T-helper 2 cell treated with Interferon-gamma antibody and Interleukin-4, amounts not matched to agents 100 ng/mL and 5 ng/mL, for 36 hours (primary cell): Measurements from ENCODE around the gene LMLN. TPM values are rescaled to one million over a fixed set of nuclear protein-coding genes. Genes with fewer than 3 reads are reported as not detected.
"Not testable (repeated sequence)": the region's sequence is repeated elsewhere in the genome, so short reads cannot be mapped to it uniquely, and the experiment has no call there.

Experiments used
- intact Hi-C: fragments of 100-400 bp; cut with micrococcal nuclease; formaldehyde crosslinking; loops from one replicate; pipeline ENCODE4 v1.15.1; 2023
- total RNA-seq: library from RNA; stranded (reverse); gene quantifications from 2 replicates; pipeline ENCODE4 v1.2.3, GENCODE V29; 2022

Gene LMLN
- total RNA-seq, 1 donor from 2014 or later = 1.9 TPM

GRCh38 chr3:197955892-197956477, 4.0 kb upstream of the LMLN start:
- intact Hi-C loops = loop anchor here (10.0 kb wide), 1 partner anchor 119 kb away; no protein-coding TSS in a partner anchor

DNA sequence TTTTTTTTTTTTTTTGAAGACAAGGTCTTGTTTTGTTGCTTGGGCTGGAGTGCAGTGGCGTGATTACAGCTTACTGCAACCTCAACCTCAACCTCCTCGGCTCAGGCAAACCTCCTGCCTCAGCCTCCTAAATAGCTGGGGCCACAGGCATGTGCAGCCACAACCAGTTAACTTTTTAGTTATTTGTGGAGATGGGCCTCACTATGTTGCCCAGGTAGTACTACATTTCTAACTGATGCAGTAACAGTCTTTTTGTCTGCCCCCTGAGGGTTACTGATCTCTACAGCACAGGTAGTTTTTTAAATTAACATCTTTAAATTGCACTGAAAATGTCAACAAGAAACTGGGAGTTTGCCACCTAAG, 3.4 kb upstream of the LMLN start:
- intact Hi-C loops = loop anchor here (10.0 kb wide), 1 partner anchor 118 kb away; no protein-coding TSS in a partner anchor

DNA sequence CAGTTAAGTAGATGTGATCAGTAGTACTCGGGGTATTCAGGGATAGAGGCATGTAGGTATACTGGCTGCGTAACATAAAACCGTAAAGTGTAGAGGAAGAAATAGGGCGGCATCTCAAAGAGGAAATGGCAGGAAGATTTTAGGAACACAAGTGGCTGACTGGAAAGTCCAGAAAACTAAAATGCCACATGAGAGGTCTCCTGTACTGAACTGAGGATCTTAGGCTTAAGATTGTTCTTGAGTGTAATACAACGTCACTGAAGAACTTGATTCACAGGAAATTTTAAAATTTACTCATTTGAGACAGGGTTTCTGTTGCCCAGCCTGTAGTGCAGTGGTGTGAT, 2.3 kb upstream of the LMLN start:
- intact Hi-C loops = loop anchor here (10.0 kb wide), 1 partner anchor 117 kb away; no protein-coding TSS in a partner anchor

- intact Hi-C loops = loop anchor here (10.0 kb wide), 1 partner anchor 116 kb away; no protein-coding TSS in a partner anchor
Measured at GRCh38 chr3:197958346-197958745, 1.7 kb upstream of the LMLN start.

GRCh38 chr3:197958848-197959247, 1.2 kb upstream of the LMLN start:
- intact Hi-C loops = loop anchor here (10.0 kb wide), 1 partner anchor 116 kb away; no protein-coding TSS in a partner anchor

- intact Hi-C loops = loop anchor here (10.0 kb wide), 1 partner anchor 115 kb away; no protein-coding TSS in a partner anchor
Measured at GRCh38 chr3:197959500-197959890, 522 bp upstream of the LMLN start.

GRCh38 chr3:197960694-197961581, 921 bp downstream of the LMLN start:
- intact Hi-C loops = loop anchor here (1.0 to 5.0 kb wide), 2 partner anchors 11 to 224 kb away; partner anchors contain the start of genes RPL35A and RUBCN

DNA sequence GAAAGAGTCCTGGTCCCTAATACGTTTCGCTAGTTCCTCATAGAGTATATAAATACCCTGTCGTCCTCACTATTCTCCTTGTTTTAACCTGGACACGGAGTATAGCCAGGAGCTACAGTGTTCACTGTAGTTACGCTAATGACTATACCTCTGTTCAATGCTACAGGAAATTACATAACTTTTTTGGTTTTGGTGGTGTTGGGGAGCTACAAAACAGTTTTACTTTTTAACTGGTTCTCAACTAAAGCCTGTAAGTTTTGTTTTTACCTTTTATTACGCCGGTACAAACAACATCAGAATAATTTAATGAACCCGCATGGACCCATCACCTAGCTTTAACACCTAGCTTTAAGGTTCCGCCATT, 1.5 kb downstream of the LMLN start:
- intact Hi-C loops = loop anchor here (5.0 kb wide), 1 partner anchor 224 kb away; the partner anchor contains the start of gene RUBCN

DNA sequence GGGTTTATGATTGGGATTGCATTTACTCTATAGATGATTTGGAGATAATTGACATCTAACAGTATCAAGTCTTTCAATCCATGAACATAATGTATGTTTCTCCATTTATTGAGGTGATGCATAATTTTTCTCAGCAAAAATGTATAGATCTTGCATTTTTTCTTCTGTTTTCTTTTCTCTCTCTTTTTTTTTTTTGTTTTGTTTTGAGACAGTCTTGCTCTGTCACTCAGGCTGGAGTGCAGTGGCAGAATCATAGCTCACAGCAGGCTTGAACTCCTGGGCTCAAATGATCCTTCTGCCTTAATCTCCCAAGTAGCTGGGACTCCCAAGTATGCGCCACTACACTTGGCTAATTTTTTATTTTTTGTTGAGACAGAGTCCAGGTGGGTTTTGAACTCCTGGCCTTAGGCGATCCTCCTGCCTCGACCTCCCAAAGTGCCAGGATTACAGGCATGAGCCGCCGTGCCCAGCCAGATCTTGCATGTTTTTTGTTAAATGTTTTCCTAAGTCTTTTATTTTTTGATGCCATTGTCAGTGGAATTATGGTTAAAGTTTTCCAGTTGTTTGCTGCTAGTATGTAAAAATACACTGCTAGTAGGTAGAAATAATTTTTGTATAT, 3.1 kb downstream of the LMLN start:
- intact Hi-C loops = loop anchor here (5.0 kb wide), 1 partner anchor 226 kb away; the partner anchor contains the start of gene RUBCN

- intact Hi-C loops = not testable (repeated sequence)
Measured at GRCh38 chr3:197967337-197967989, 7.4 kb downstream of the LMLN start.

DNA sequence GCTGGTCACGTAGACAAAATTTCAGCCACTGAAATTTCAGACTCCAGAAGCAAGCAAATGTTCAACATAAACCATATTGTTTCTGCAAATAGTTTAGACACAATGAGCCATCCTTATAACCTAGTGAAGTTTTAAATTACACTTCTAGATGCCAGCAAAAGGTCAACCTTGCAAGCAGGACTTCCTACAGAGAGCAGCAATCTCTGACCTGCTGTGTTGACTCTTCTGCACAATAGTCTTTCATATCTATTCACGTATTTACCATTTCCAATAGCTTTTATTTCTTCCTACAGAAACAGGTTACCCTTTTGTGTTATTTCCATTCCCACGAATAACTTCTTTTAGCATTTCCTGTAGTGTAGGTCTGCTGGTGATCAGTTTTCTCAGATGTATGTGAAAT, 10.6 kb downstream of the LMLN start:
- intact Hi-C loops = no loop called here

GRCh38 chr3:197974016-197974415, 14.0 kb downstream of the LMLN start:
- intact Hi-C loops = no loop called here

GRCh38 chr3:197975311-197975710, 15.3 kb downstream of the LMLN start:
- intact Hi-C loops = no loop called here

DNA sequence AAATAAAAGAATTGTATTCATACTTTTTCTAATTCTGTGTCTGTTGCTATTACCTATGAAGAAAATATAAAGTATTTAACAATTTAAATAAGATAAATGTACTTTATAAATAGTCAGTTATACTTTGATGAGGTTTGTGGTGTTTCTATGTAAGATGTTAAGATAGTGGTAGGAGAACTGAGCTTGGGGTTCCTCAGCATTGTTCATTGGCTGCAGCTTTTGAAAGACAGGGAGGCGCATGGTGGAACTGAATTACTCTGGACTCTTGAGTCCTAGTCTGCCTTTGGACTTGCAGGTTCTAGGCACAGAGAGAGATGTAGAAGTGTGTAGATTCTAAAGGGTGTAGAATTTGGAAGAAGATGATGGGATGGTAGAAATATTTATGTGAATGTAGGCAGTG, 23.1 kb downstream of the LMLN start:
- intact Hi-C loops = no loop called here

DNA sequence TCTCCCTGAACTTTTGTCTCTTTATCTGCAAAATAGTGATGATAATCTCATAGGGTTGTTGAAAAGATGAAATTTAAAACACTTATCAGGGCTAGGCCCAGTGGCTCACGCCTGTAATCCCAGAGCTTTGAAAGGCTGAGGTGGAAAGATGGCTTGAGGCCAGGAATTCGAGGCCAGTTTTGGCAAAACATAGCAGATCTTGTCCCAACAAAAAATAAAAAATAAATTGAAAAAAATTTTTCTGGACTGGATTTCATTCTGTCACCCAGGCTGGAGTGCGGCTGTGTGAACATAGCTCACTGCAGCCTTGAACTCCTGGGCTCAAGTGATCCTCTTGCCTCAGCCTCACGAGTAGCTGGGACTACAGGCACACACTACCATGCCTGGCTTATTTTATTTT, 29.6 kb downstream of the LMLN start:
- intact Hi-C loops = no loop called here

GRCh38 chr3:197994736-197995135, 34.7 kb downstream of the LMLN start:
- intact Hi-C loops = no loop called here

GRCh38 chr3:197996855-197997254, 36.8 kb downstream of the LMLN start:
- intact Hi-C loops = no loop called here

DNA sequence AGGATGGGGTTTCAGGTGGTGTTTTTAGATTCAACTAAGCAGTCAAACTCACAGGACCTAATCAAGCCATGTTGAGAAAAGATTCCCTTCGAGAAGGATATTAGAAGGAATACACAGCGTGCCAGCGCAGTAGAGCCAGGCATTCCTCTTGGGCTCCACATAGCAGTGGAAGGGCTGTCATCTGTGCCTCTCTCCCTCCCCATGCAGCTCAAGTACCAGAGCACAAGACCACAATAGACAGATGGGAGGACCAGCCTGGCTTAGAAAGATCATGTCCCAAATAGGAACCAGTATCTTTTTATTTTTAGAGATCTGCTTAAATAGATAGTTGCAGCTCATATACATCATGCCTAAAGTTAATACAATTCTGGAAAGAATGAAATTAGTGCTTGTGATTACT, 37.9 kb downstream of the LMLN start:
- intact Hi-C loops = no loop called here

GRCh38 chr3:198017090-198017489, 57.1 kb downstream of the LMLN start:
- intact Hi-C loops = no loop called here

DNA sequence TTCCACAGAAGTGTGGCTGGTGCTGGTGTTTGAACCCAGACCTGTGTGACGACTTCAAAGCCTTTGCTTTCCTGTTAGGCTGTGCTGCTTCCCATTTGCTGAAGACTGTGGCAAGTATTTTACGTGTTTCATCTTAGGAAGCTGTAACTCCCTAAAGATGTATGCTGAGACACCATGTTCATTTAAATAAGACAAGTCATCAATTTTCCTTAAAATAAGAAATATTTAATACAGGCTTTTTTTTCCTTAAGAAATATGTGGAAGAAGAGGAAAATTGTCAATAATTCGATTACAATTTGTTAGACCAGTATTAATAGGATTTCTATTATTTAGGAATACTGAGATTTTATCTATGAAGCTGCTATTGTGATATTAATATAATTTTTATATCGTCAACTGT, 58.4 kb downstream of the LMLN start:
- intact Hi-C loops = no loop called here

DNA sequence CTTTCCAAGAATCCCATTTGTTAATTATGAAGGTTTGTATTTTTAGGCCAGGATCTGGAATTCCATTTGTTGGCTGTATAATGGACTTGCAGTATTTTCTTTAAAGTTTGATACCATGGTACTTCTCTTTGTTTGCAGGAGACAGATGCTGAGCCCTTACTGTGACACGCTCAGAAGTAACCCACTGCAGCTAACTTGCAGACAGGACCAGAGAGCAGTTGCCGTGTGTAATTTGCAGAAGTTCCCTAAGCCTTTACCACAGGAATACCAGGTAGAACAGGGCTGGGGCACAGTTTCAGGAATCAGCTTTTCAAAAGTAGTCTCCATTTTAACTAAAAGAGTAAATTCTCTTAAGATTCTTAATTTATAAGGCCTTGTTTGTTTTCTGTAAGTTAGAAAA, 59.1 kb downstream of the LMLN start:
- intact Hi-C loops = no loop called here
